HL-60 (cell line): ENCODE measurements around the gene GSTT2B.
"Not testable (repeated sequence)": the region's sequence is repeated elsewhere in the genome, so short reads cannot be mapped to it uniquely, and the experiment has no call there.

ENCODE experiments used
- DNase-seq, 2 experiments: peaks; one replicate each; pipeline ENCODE4 v3.0.0-alpha.2; 2010 to 2020; ENCODE audit warnings: low read depth in 1 of 2, low spot score in 1 of 2
- H3K27ac ChIP-seq: fragments of 250-450 bp; sonication (Bioruptor Pico); replicated peaks from 2 replicates; pipeline ENCODE4 v1.5.1; 2020; ENCODE audit warnings: mild to moderate bottlenecking, moderate library complexity
- H3K27me3 ChIP-seq: fragments of 250-450 bp; sonication (Bioruptor Pico); 2 replicates; pipeline ENCODE4 v1.5.1; 2021; ENCODE audit warnings: mild to moderate bottlenecking, moderate library complexity; ENCODE audit not compliant: insufficient read depth, poor library complexity, severe bottlenecking
- H3K4me3 ChIP-seq: replicated peaks from 2 replicates; pipeline ENCODE4 v1.5.1; 2011; ENCODE audit warnings: mild to moderate bottlenecking, control low read depth, low read length; ENCODE audit not compliant: insufficient read depth
- GABPA ChIP-seq: IDR thresholded peaks from 2 replicates; pipeline ENCODE4 v1.6.1; 2012; ENCODE audit warnings: low read depth
- POLR2AphosphoS5 ChIP-seq: IDR thresholded peaks from 2 replicates; pipeline ENCODE4 v1.6.1; 2012; ENCODE audit warnings: low read depth
- SPI1 ChIP-seq: IDR thresholded peaks from 2 replicates; pipeline ENCODE4 v1.6.1; 2012; ENCODE audit warnings: low read depth, mild to moderate bottlenecking, borderline replicate concordance
- long read RNA-seq: library from polyadenylated mRNA; unstranded; transcript quantifications from one replicate; pipeline ENCODE4 v2.0.0, GENCODE V29; 2020
- TF ChIP-seq, protein P1 (sequence below): IDR thresholded peaks from 2 replicates; pipeline ENCODE4 v1.6.1; 2012; ENCODE audit warnings: low read depth; ENCODE audit not compliant: insufficient replicate concordance
- TF ChIP-seq, protein P2 (sequence below): IDR thresholded peaks from one replicate; pipeline ENCODE4 v1.5.1; 2011; ENCODE audit warnings: low read length, control low read depth, inconsistent platforms; ENCODE audit not compliant: insufficient read depth

The GSTT2B gene, protein sequence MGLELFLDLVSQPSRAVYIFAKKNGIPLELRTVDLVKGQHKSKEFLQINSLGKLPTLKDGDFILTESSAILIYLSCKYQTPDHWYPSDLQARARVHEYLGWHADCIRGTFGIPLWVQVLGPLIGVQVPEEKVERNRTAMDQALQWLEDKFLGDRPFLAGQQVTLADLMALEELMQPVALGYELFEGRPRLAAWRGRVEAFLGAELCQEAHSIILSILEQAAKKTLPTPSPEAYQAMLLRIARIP
- long read RNA-seq: 0 reads

DNA sequence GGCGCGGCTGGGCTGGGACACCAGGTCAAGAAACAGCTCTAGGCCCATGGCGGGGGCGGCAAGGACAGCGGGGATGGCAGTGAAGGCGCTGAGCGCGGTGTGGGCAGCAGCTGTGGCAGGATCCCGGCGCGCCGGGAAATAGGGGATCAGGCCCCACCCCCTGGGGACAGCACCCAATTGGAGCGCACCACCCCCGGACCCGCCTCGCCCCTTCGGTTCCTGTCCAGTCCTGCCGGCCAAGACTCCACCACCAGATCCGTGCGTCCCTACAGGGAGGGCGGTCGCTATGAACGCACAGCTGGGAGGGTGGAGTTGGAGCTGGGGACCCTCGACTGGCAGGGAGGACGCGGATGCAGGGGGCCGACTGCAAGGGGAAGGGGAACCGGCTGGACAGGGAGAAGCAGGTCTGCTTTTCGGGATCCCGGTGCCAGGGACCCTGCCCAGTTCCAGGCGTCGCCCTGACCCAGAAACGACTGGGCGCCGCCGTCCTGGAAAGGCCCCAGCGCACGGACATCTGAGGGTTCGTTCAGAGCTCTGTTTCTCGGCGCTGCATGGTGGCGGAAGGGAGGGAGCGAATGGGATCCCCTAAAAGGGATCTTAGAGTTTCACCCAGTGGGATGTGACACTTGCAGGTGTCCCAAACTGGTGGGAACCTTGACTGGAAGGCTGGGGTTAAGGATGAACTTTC lies at the start of gene GSTT2B:
GSTT2B (minus strand) TSS at position 112 of the 688 bp plus-strand sequence; CDS start at position 48, 64 bp downstream.
- H3K27me3 ChIP-seq, H3K4me3 ChIP-seq, DNase-seq: not testable (repeated sequence)

DNA sequence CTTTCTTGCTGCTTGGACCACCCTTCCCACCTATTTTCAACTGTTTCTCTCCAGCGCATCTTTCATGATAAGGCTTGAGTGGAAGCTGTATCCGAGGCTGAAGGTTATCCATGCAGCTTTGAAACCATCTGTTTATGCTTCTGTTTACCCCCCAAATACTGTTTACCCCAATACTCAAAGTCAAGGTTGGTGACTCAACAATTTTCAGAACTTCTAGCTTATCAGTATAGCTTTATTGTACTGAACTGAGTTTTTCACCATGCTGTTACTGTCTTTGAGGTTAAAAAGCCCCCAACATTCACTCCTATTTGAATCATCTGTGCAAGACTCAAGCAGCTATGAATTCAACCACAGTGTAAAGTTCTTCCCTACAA lies 49.0 kb upstream of the GSTT2B start:
- no peak overlapping the region for H3K27ac ChIP-seq
- H3K4me3 ChIP-seq: no peak overlapping the region
- DNase-seq: no peak
- no peaks in the 10 kb centered on the region for H3K27me3 ChIP-seq
- TF ChIP-seq, protein P1, sequence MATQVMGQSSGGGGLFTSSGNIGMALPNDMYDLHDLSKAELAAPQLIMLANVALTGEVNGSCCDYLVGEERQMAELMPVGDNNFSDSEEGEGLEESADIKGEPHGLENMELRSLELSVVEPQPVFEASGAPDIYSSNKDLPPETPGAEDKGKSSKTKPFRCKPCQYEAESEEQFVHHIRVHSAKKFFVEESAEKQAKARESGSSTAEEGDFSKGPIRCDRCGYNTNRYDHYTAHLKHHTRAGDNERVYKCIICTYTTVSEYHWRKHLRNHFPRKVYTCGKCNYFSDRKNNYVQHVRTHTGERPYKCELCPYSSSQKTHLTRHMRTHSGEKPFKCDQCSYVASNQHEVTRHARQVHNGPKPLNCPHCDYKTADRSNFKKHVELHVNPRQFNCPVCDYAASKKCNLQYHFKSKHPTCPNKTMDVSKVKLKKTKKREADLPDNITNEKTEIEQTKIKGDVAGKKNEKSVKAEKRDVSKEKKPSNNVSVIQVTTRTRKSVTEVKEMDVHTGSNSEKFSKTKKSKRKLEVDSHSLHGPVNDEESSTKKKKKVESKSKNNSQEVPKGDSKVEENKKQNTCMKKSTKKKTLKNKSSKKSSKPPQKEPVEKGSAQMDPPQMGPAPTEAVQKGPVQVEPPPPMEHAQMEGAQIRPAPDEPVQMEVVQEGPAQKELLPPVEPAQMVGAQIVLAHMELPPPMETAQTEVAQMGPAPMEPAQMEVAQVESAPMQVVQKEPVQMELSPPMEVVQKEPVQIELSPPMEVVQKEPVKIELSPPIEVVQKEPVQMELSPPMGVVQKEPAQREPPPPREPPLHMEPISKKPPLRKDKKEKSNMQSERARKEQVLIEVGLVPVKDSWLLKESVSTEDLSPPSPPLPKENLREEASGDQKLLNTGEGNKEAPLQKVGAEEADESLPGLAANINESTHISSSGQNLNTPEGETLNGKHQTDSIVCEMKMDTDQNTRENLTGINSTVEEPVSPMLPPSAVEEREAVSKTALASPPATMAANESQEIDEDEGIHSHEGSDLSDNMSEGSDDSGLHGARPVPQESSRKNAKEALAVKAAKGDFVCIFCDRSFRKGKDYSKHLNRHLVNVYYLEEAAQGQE: no peak
- TF ChIP-seq SPI1 (no peak), GABPA (no peak), POLR2AphosphoS5 (no peak)
- TF ChIP-seq, protein P2, sequence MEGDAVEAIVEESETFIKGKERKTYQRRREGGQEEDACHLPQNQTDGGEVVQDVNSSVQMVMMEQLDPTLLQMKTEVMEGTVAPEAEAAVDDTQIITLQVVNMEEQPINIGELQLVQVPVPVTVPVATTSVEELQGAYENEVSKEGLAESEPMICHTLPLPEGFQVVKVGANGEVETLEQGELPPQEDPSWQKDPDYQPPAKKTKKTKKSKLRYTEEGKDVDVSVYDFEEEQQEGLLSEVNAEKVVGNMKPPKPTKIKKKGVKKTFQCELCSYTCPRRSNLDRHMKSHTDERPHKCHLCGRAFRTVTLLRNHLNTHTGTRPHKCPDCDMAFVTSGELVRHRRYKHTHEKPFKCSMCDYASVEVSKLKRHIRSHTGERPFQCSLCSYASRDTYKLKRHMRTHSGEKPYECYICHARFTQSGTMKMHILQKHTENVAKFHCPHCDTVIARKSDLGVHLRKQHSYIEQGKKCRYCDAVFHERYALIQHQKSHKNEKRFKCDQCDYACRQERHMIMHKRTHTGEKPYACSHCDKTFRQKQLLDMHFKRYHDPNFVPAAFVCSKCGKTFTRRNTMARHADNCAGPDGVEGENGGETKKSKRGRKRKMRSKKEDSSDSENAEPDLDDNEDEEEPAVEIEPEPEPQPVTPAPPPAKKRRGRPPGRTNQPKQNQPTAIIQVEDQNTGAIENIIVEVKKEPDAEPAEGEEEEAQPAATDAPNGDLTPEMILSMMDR: no peak

More for the DNA sequence above, at the start of gene GSTT2B:
- not testable (repeated sequence) for H3K27ac ChIP-seq

DNA sequence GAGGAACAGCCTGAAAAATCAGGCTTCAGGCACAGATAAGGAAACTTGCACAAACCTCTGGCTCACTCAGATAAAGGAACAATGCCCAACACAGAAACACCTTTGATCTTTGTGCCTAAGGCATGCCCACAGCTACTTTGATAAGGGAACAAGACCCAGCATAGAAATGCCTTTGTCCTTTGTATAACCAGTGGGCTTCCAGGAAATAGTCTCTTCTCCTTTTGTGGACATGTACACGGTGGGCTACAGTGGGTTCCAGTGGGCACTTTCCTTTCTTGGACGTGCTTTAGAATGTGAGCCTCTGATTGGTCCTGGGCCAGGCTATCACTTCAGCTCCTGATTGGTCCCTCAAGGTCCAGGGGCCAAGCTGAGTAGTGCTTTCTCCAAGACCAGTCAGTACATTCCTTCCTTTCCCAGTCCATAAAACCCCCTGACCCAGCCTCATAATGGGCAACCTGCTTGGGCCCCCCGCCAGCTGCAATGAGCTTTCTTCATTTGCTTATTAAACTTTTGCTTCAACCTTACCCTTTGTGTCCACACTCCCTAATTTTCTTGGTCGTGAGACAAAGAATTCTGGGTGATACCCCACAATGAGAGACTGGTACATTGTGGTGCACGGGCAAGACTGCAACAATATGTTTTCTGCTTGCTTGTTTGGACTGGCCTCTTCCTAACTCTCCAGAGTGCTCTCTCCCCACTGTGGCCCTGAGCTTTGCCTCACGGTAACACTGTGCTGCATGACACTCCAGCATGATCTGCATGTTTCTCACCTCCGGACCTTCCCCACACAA lies 48.4 kb upstream of the GSTT2B start:
- no peak overlapping the region for H3K4me3 ChIP-seq
- no peak overlapping the region for H3K27ac ChIP-seq
- no peaks in the 10 kb centered on the region for H3K27me3 ChIP-seq
- no peak for DNase-seq
- TF ChIP-seq, protein P2: no peak
- TF ChIP-seq POLR2AphosphoS5 (no peak), SPI1 (no peak), GABPA (no peak)
- TF ChIP-seq, protein P1: no peak
